HEK293T (cell line): Measurements from ENCODE around the gene HPS1.

Experiments
- CTBP1 ChIP-seq: fragments of 450-650 bp; IDR thresholded peaks from 2 replicates; pipeline ENCODE4 v1.6.1; 2016; ENCODE audit warnings: borderline replicate concordance
- FOXM1 ChIP-seq: fragments of 450-650 bp; IDR thresholded peaks from 2 replicates; pipeline ENCODE4 v1.6.1; 2017; ENCODE audit warnings: mild to moderate bottlenecking, borderline replicate concordance
- L3MBTL2 ChIP-seq: fragments of 450-650 bp; conservative IDR thresholded peaks from 2 replicates; pipeline ENCODE4 v1.6.1; 2016; ENCODE audit warnings: mild to moderate bottlenecking
- SUZ12 ChIP-seq: fragments of 450-650 bp; IDR thresholded peaks from 2 replicates; pipeline ENCODE4 v1.6.1; 2016; ENCODE audit warnings: mild to moderate bottlenecking
- ZNF384 ChIP-seq: fragments of 450-650 bp; IDR thresholded peaks from 2 replicates; pipeline ENCODE4 v1.6.1; 2016

GRCh38 chr10:98477861-98478260 is 31.1 kb upstream of the HPS1 start:
- TF ChIP-seq CTBP1 (no peak), FOXM1 (no peak), ZNF384 (no peak), L3MBTL2 (no peak), SUZ12 (no peak)
